HCT116 (cell line): ENCODE measurements around the gene ARF1. TPM values are rescaled to one million over a fixed set of nuclear protein-coding genes. Genes with fewer than 3 reads are reported as not detected.

Source experiments
- ATAC-seq: fragments of 200-7000 bp; cut with Tn5 transposase; 2 replicates; pipeline ENCODE4 v1.9.1; 2020; ENCODE audit warnings: mild to moderate bottlenecking, moderate library complexity
- BruUV-seq: library from RNA; stranded (reverse); fragments of 400-500 nt; replicated peaks from 2 replicates; lab custom pipeline; 2021; lab: Mats Ljungman, UMichigan
- CTCF ChIA-PET: fragments of 300-600 bp; sonication (Branson Sonifier 250); formaldehyde crosslinking; loops from one replicate; lab custom pipeline; 2021; ENCODE audit warnings: antibody characterized with exemption; lab: Charles Lee
- POLR2A ChIA-PET: fragments of 300-600, 350-600 bp; sonication (Branson Sonifier 250); formaldehyde crosslinking; loops from one replicate; lab custom pipeline; 2021; ENCODE audit warnings: antibody characterized with exemption; lab: Charles Lee
- RAD21 ChIA-PET, 2 experiments: fragments of 300-600 bp; sonication (Branson Sonifier 250); formaldehyde crosslinking; loops; one replicate each; lab custom pipeline; 2023; ENCODE audit warnings: low total read pairs in 2 of 2; ENCODE audit not compliant: uncharacterized antibody in 2 of 2, unreplicated experiment in 2 of 2, low non-redundant PET in 1 of 2; lab: Charles Lee
- DNase-seq: peaks from one replicate; pipeline ENCODE4 v3.0.0-alpha.2; 2010; ENCODE audit warnings: low read depth, low spot score
- H2AFZ ChIP-seq: fragments of 200-600 bp; shearing (Covaris generic), sonication (generic); 2 replicates; pipeline ENCODE4 v1.6.1; 2017; ENCODE audit warnings: low read depth, mixed run types, mixed read lengths, antibody characterized with exemption, low read length; ENCODE audit not compliant: poor library complexity, severe bottlenecking
- H3K27ac ChIP-seq: 2 replicates; pipeline ENCODE4 v1.5.1; 2012; ENCODE audit warnings: low read depth, low read length
- H3K27me3 ChIP-seq: fragments of 200-600 bp; sonication (generic); 2 replicates; pipeline ENCODE4 v1.6.1; 2016; ENCODE audit warnings: mixed run types, low read length, mixed read lengths; ENCODE audit not compliant: insufficient read depth
- H3K36me3 ChIP-seq, 2 experiments: fragments of 200-500 bp in 1 of 2; fragments of 200-600 bp in 1 of 2; sonication (Bioruptor generic) in 1 of 2; sonication (generic) in 1 of 2; 2 replicates each; pipeline versions ENCODE4 v1.5.1 to v1.6.1; 2014 to 2016; ENCODE audit warnings: low read length in 2 of 2, inconsistent platforms in 1 of 2, mixed read lengths in 1 of 2, mixed run types in 1 of 2; ENCODE audit not compliant: insufficient read depth in 2 of 2, control insufficient read depth in 1 of 2
- H3K4me1 ChIP-seq, 2 experiments: fragments of 200-600 bp in 1 of 2; sonication (generic) in 1 of 2; 2 replicates each; pipeline versions ENCODE4 v1.5.1 to v1.6.1; 2012 to 2017; ENCODE audit warnings: low read length in 2 of 2, inconsistent platforms in 1 of 2, mild to moderate bottlenecking in 1 of 2, mixed read lengths in 1 of 2, mixed run types in 1 of 2, moderate library complexity in 1 of 2; ENCODE audit not compliant: insufficient read depth in 2 of 2, control insufficient read depth in 1 of 2
- H3K4me2 ChIP-seq: fragments of 200-600 bp; sonication (generic); 2 replicates; pipeline ENCODE4 v1.6.1; 2017; ENCODE audit warnings: mixed run types, low read length, mixed read lengths
- H3K4me3 ChIP-seq, 2 experiments: fragments of 200-600 bp in 1 of 2; sonication (generic) in 1 of 2; replicated peaks in 1 of 2; 2 replicates each; pipeline ENCODE4 v1.5.1; 2011 to 2016; ENCODE audit warnings: low read length in 2 of 2, control low read depth in 1 of 2, low read depth in 1 of 2, mild to moderate bottlenecking in 1 of 2, mixed read lengths in 1 of 2, mixed run types in 1 of 2
- H3K79me2 ChIP-seq: fragments of 200-600 bp; sonication (generic); 2 replicates; pipeline ENCODE4 v1.6.1; 2017; ENCODE audit warnings: mild to moderate bottlenecking, mixed run types, low read length, moderate library complexity, mixed read lengths; ENCODE audit not compliant: insufficient read depth
- H3K9ac ChIP-seq: fragments of 200-600 bp; sonication (generic); 2 replicates; pipeline ENCODE4 v1.6.1; 2016; ENCODE audit warnings: low read length, mixed read lengths
- H3K9me2 ChIP-seq: fragments of 200-600 bp; sonication (generic), shearing (Covaris generic); 2 replicates; pipeline ENCODE4 v1.6.1; 2017; ENCODE audit warnings: mixed run types, mild to moderate bottlenecking, moderate library complexity; ENCODE audit not compliant: insufficient read depth
- H3K9me3 ChIP-seq, 2 experiments: fragments of 200-500 bp in 1 of 2; fragments of 200-600 bp in 1 of 2; sonication (Bioruptor generic) in 1 of 2; sonication (generic) in 1 of 2; 2 replicates each; pipeline ENCODE4 v1.6.1; 2014 to 2017; ENCODE audit warnings: low read length in 2 of 2, mixed read lengths in 2 of 2, inconsistent platforms in 1 of 2, low read depth in 1 of 2, mild to moderate bottlenecking in 1 of 2, mixed run types in 1 of 2, moderate library complexity in 1 of 2; ENCODE audit not compliant: control insufficient read depth in 1 of 2, insufficient read depth in 1 of 2
- H4K20me1 ChIP-seq: fragments of 200-600 bp; sonication (generic), shearing (Covaris generic); 2 replicates; pipeline ENCODE4 v1.6.1; 2017; ENCODE audit warnings: mixed run types, mild to moderate bottlenecking, moderate library complexity; ENCODE audit not compliant: insufficient read depth
- ATF3 ChIP-seq: IDR thresholded peaks from 2 replicates; pipeline ENCODE4 v1.6.1; 2012
- CBX3 ChIP-seq: IDR thresholded peaks from 2 replicates; pipeline ENCODE4 v1.6.1; 2012; ENCODE audit warnings: low read depth
- CEBPB ChIP-seq: IDR thresholded peaks from 2 replicates; pipeline ENCODE4 v1.6.1; 2012; ENCODE audit warnings: low read depth
- CTCF ChIP-seq, 3 experiments: fragments of 200-600 bp in 1 of 3; sonication (generic) in 1 of 3; IDR thresholded peaks in 2 of 3; conservative IDR thresholded peaks in 1 of 3; 2 replicates each; pipeline ENCODE4 v1.5.1; 2012 to 2017; ENCODE audit warnings: low read depth in 2 of 3, low read length in 2 of 3, antibody characterized with exemption in 1 of 3, borderline replicate concordance in 1 of 3, control low read depth in 1 of 3, mild to moderate bottlenecking in 1 of 3, mixed read lengths in 1 of 3, mixed run types in 1 of 3, moderate library complexity in 1 of 3; ENCODE audit not compliant: insufficient read depth in 1 of 3
- ELF1 ChIP-seq: IDR thresholded peaks from 2 replicates; pipeline ENCODE4 v1.6.1; 2012; ENCODE audit warnings: low read depth, borderline replicate concordance
- EZH2 ChIP-seq: fragments of 200-600 bp; sonication (generic); IDR thresholded peaks from 2 replicates; pipeline ENCODE4 v1.6.1; 2017; ENCODE audit warnings: antibody characterized with exemption, mixed run types
- FOSL1 ChIP-seq: IDR thresholded peaks from 2 replicates; pipeline ENCODE4 v1.6.1; 2012; ENCODE audit warnings: low read depth
- JUND ChIP-seq: IDR thresholded peaks from 2 replicates; pipeline ENCODE4 v1.6.1; 2012
- MAX ChIP-seq: IDR thresholded peaks from 2 replicates; pipeline ENCODE4 v1.6.1; 2012
- POLR2AphosphoS5 ChIP-seq: IDR thresholded peaks from 2 replicates; pipeline ENCODE4 v1.6.1; 2011; ENCODE audit warnings: mild to moderate bottlenecking, low read depth, low read length, moderate library complexity
- RAD21 ChIP-seq: IDR thresholded peaks from 2 replicates; pipeline ENCODE4 v1.6.1; 2012; ENCODE audit warnings: low read depth, mild to moderate bottlenecking
- REST ChIP-seq: IDR thresholded peaks from 2 replicates; pipeline ENCODE4 v1.6.1; 2012; ENCODE audit warnings: low read depth
- SP1 ChIP-seq: IDR thresholded peaks from 2 replicates; pipeline ENCODE4 v1.6.1; 2012; ENCODE audit warnings: low read depth
- SRF ChIP-seq: IDR thresholded peaks from 2 replicates; pipeline ENCODE4 v1.6.1; 2012; ENCODE audit warnings: low read depth
- TCF7L2 ChIP-seq: IDR thresholded peaks from 2 replicates; pipeline ENCODE4 v1.7.0; 2011; ENCODE audit warnings: borderline replicate concordance, inconsistent platforms; ENCODE audit not compliant: insufficient read depth, insufficient read length; ENCODE audit errors: extremely low read depth
- YY1 ChIP-seq: IDR thresholded peaks from 2 replicates; pipeline ENCODE4 v1.6.1; 2011; ENCODE audit warnings: low read length, low read depth, moderate library complexity, mild to moderate bottlenecking; ENCODE audit not compliant: insufficient replicate concordance; ENCODE audit errors: extremely low read depth
- ZNF274 ChIP-seq: fragments of 200-500 bp; sonication (Bioruptor generic); IDR thresholded peaks from 2 replicates; pipeline ENCODE4 v1.6.1; 2014; ENCODE audit warnings: mild to moderate bottlenecking, low read depth, low read length, inconsistent platforms
- intact Hi-C: fragments of 100-400 bp; cut with micrococcal nuclease; formaldehyde crosslinking; loops from 2 replicates; pipeline ENCODE4 v1.10.0; 2022
- total RNA-seq: library from RNA; stranded (reverse); gene quantifications from one replicate; pipeline ENCODE4 v1.2.1, GENCODE V29; 2021; ENCODE audit not compliant: unreplicated experiment

The ARF1 gene
- total RNA-seq, 1 experiment from 2014 or later = 394 TPM

- TF ChIP-seq CBX3 (no peak), SRF (no peak), YY1 (no peak), POLR2AphosphoS5 (no peak), SP1 (no peak), ATF3 (no peak), RAD21 (no peak), TCF7L2 (no peak)
Measured at GRCh38 chr1:228047183-228047466, 35.4 kb upstream of the ARF1 start (continued).

GRCh38 chr1:228048120-228048519, 34.4 kb upstream of the ARF1 start:
- CTCF ChIA-PET = no interaction called here
- RAD21 ChIA-PET = no interaction called here
- no peak overlapping the region for H3K27ac ChIP-seq
- BruUV-seq = no TSS peak
- H3K4me3 ChIP-seq = no peak overlapping the region
- H4K20me1 ChIP-seq = no peaks in the 10 kb centered on the region
- POLR2A ChIA-PET = no interaction called here
- ATAC-seq (no peak), DNase-seq (no peak)
- no peak overlapping the region for H3K9ac ChIP-seq
- 0 out of 2 replicates have a peak, but pooled peaks cover 5% of the 10 kb centered on the region for H3K27me3 ChIP-seq
- H3K4me2 ChIP-seq = no peak overlapping the region
- no peak overlapping the region for H2AFZ ChIP-seq
- no peaks in the 10 kb centered on the region for H3K36me3 ChIP-seq
- H3K9me2 ChIP-seq = no peaks in the 10 kb centered on the region
- TF ChIP-seq ZNF274 (no peak), CEBPB (no peak), RAD21 (no peak), MAX (no peak), ATF3 (no peak), JUND (no peak), FOSL1 (no peak), REST (no peak), CBX3 (no peak), EZH2 (no peak), CTCF (IDR thresholded peaks at IDR 0.05 in 2 of 3, conservative IDR thresholded peaks at IDR 0.05 in 1 of 3; ENCODE audit: borderline replicate concordance in 1 of 3, insufficient read depth in 1 of 3, low read depth in 2 of 3, low read length in 2 of 3) (no peak), ELF1 (no peak)
- TF ChIP-seq, all 23 proteins: peak for 0
- Histone ChIP-seq H3K9me3 (no peaks in the 10 kb centered on the region), H3K4me1 (no peaks in the 10 kb centered on the region), H3K79me2 (no peaks in the 10 kb centered on the region)
- intact Hi-C loops = no loop called here
